ENCODE measurements around the gene SGSM2. TPM values are rescaled to one million over a fixed set of nuclear protein-coding genes. Genes with fewer than 3 reads are reported as not detected.
A peak's percentile ranks its signal among the peaks of the same experiment; 100 is the strongest.

The SGSM2 gene
- total and polyA plus RNA-seq, 12 donors = 16.3 to 393 (median 52.9) TPM

DNA sequence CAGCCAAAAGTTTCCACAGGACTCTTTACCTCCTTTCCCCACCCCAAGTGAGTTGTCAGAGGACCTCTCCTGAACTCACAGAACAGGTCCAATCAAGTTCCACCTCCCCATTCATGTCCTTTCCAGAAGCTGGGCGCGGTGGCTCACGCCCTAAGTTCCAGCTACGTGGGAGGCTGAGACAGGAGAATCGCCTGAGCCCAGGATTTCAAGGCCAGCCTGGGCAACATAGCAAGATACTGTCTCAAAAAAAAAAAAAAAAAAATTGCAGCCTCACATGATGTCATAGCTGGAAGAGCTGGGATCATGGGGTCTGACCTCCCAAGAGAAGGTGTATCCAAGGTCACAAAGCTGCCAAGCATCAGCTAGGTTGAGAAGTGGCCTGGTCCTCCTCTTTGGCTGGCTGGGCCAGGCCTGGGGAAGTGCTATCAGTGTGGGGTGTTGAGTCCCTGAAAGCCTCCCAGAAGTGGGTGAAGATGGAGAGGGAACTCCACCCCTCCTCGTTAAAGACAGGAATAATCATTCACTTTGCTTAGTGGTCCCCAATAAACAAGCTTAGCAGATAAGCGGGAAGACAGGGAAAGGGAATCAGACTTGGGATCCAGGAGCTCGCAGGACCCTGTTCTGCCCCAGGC lies 69.1 kb downstream of the SGSM2 start:
- Histone ChIP-seq H3K9me3 (replicated peaks in 1 of 3) (no peaks in the 10 kb centered on the region), H3K4me1 (replicated peaks in 1 of 2) (peaks cover 17 to 46% of the 10 kb centered on the region in 2 donors), H3K27me3 (no peaks in the 10 kb centered on the region), H3K36me3 (replicated peaks in 1 of 2) (no peaks in the 10 kb centered on the region), H3K27ac (peak overlapping the region; percentile 80 to 97 (median 94)), H3K4me3 (peak overlapping the region in 1 of 4 donors; percentile 12)
- peak in 1 of 2 donors; percentile 9 for TF ChIP-seq POLR2A (IDR thresholded peaks at IDR 0.05)
- TF ChIP-seq CTCF (IDR thresholded peaks at IDR 0.05) = no peak
- peak in 5 of 7 donors; percentile 53 to 68 (median 60) for DNase-seq
- intact Hi-C loops (cut with DNase I) = no loop called here
- WGBS, 4 donors = 51 to 59% (median 57%) methylated on average over 4 to 8 of the region's 8 CpGs

DNA sequence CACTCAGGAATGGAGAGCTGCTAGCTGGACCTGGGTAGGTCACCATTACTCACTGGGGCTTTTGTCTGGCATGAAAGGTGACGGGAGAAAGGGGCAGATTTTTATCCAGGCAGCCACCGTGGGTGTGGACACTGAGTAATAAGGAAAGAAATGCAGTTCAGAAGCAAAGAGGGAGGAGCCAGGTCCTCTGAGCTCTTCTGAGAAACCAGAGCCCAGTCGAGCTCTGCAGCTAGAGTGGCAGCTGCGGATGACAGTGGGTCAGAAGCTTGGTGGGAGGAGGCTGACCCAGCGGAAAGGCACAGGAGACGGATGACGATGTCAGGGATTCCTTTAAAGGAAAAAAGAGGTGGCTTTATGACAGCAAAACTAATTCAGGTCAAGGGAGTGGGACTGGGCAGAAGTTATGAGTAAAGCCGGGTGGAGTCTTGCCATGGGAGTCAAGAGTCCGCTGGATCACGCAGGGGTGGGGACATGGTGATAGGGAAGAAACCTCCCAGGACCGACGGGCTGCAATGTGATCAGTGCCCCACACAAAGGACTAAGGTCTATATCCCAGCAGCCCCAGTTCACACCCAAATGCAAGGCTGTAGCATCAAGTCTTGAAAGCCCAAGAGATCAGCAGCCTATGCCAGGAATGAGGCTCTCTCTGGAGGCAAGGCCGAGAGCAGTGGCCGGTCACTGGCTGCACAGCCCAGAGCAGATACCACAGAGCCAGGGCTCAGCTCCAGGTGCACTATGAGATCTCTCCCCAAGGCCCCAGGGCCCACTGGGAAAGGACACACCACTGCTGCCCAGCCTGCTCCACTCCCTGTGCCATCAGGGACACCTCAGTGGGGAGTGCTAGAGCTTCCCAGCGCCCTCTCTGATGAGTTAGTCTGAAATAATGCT lies 69.8 kb downstream of the SGSM2 start:
- peaks cover 18 to 46% of the 10 kb centered on the region in 2 donors for H3K4me1 ChIP-seq (replicated peaks in 1 of 2)
- DNase-seq = peak; percentile 86 to 96 (median 93)
- H3K4me3 ChIP-seq = peak overlapping the region in 1 of 4 donors; percentile 12
- TF ChIP-seq CTCF (IDR thresholded peaks at IDR 0.05) (no peak), POLR2A (IDR thresholded peaks at IDR 0.05) (peak in 1 of 2 donors; percentile 81)
- H3K27me3 ChIP-seq = no peaks in the 10 kb centered on the region
- H3K36me3 ChIP-seq (replicated peaks in 1 of 2) = no peaks in the 10 kb centered on the region
- no peaks in the 10 kb centered on the region for H3K9me3 ChIP-seq (replicated peaks in 1 of 3)
- peak overlapping the region; percentile 80 to 97 (median 94) for H3K27ac ChIP-seq
- intact Hi-C loops (cut with DNase I) = no loop called here
- WGBS, 4 donors = 21 to 35% (median 31%) methylated on average over 15 of the region's 15 CpGs

DNA sequence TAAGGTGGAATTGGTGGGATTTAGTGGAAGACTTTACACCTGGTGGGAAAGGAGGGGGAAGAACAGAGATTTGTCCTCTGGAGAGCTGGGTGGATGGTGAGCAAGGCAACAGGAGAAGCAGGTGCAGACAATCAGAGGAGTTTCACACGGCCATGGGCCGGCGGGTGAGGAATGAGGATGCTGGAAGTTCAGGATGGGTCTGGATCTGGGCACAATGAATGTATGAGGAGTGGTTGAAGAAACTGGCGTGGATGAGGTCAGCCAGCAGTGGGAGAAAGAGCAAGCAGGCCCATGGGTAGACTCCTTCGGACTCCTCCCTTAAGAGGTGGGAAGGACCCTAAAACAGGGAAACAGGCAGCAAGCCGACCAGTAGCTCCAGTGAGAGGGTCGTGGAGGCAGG lies 73.7 kb downstream of the SGSM2 start:
- intact Hi-C loops (cut with DNase I) = no loop called here
- Histone ChIP-seq H3K36me3 (replicated peaks in 1 of 2) (no peaks in the 10 kb centered on the region), H3K27me3 (no peaks in the 10 kb centered on the region), H3K4me3 (no peak overlapping the region), H3K27ac (no peak overlapping the region), H3K9me3 (replicated peaks in 1 of 3) (no peaks in the 10 kb centered on the region), H3K4me1 (replicated peaks in 1 of 2) (peaks cover 20 to 30% of the 10 kb centered on the region in 2 donors)
- TF ChIP-seq CTCF (IDR thresholded peaks at IDR 0.05) = peak in 1 of 6 experiments; percentile 14
- no peak for TF ChIP-seq POLR2A (IDR thresholded peaks at IDR 0.05)
- 89 to 91% (median 91%) methylated on average over 7 of the region's 7 CpGs for WGBS, 4 donors
- no peak for DNase-seq

DNA sequence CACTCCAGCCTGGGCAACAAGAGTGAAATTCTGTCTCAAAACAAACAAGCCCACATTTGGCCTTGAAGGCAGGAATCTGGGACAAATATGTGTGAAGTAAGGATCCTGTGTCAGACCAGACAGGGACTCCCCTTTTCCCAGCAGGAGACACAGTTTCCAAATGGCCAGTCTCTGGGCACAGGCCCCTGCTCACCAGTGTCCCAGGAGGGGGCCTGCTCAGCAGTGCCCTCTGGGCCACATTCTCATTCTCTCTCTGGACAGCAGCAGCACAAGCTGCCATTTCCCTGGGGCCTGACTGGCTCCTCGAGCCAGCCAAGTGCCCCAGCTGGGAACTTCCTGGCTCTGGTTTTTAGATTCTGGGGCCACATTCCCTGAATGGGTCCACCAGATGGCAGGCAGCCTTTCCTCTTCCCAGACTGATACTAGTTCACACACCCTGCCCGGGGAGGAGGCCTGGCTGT lies 75.3 kb downstream of the SGSM2 start:
- Histone ChIP-seq H3K4me1 (replicated peaks in 1 of 2) (peaks cover 18 to 30% of the 10 kb centered on the region in 2 donors), H3K4me3 (no peak overlapping the region), H3K27me3 (no peaks in the 10 kb centered on the region), H3K27ac (peak overlapping the region; percentile 22 to 83 (median 73)), H3K9me3 (replicated peaks in 1 of 3) (no peaks in the 10 kb centered on the region), H3K36me3 (replicated peaks in 1 of 2) (no peaks in the 10 kb centered on the region)
- intact Hi-C loops (cut with DNase I) = loop anchor here in 1 of 2 donors (2.0 kb wide), 1 partner anchor 22 kb away; no protein-coding TSS in a partner anchor
- TF ChIP-seq POLR2A (IDR thresholded peaks at IDR 0.05) = peak in 1 of 2 donors; percentile 65
- peak in 1 of 6 experiments; percentile 13 for TF ChIP-seq CTCF (IDR thresholded peaks at IDR 0.05)
- peak in 6 of 7 donors; percentile 42 to 80 (median 72) for DNase-seq
- WGBS, 4 donors = 15 to 45% (median 31%) methylated on average over 1 to 2 of the region's 2 CpGs

All from adrenal gland (tissue), 12 donors.